HL-60 (cell line): Measurements from ENCODE around the gene ABHD3.

Experiments used
- DNase-seq, 2 experiments: peaks; one replicate each; pipeline ENCODE4 v3.0.0-alpha.2; 2010 to 2020; ENCODE audit warnings: low read depth in 1 of 2, low spot score in 1 of 2
- H3K27ac ChIP-seq: fragments of 250-450 bp; sonication (Bioruptor Pico); replicated peaks from 2 replicates; pipeline ENCODE4 v1.5.1; 2020; ENCODE audit warnings: mild to moderate bottlenecking, moderate library complexity
- H3K27me3 ChIP-seq: fragments of 250-450 bp; sonication (Bioruptor Pico); 2 replicates; pipeline ENCODE4 v1.5.1; 2021; ENCODE audit warnings: mild to moderate bottlenecking, moderate library complexity; ENCODE audit not compliant: insufficient read depth, poor library complexity, severe bottlenecking
- H3K4me3 ChIP-seq: replicated peaks from 2 replicates; pipeline ENCODE4 v1.5.1; 2011; ENCODE audit warnings: mild to moderate bottlenecking, control low read depth, low read length; ENCODE audit not compliant: insufficient read depth
- GABPA ChIP-seq: IDR thresholded peaks from 2 replicates; pipeline ENCODE4 v1.6.1; 2012; ENCODE audit warnings: low read depth
- POLR2AphosphoS5 ChIP-seq: IDR thresholded peaks from 2 replicates; pipeline ENCODE4 v1.6.1; 2012; ENCODE audit warnings: low read depth
- SPI1 ChIP-seq: IDR thresholded peaks from 2 replicates; pipeline ENCODE4 v1.6.1; 2012; ENCODE audit warnings: low read depth, mild to moderate bottlenecking, borderline replicate concordance
- TF ChIP-seq, protein P1 (sequence below): IDR thresholded peaks from 2 replicates; pipeline ENCODE4 v1.6.1; 2012; ENCODE audit warnings: low read depth; ENCODE audit not compliant: insufficient replicate concordance
- TF ChIP-seq, protein P2 (sequence below): IDR thresholded peaks from one replicate; pipeline ENCODE4 v1.5.1; 2011; ENCODE audit warnings: low read length, control low read depth, inconsistent platforms; ENCODE audit not compliant: insufficient read depth

Gene ABHD3

GRCh38 chr18:21663578-21663977, 41.0 kb downstream of the ABHD3 start:
- Histone ChIP-seq H3K27me3 (no peaks in the 10 kb centered on the region), H3K27ac (no peak overlapping the region), H3K4me3 (no peak overlapping the region)
- DNase-seq = no peak
- no peak for TF ChIP-seq POLR2AphosphoS5
- no peak for TF ChIP-seq SPI1
- TF ChIP-seq, protein P1, sequence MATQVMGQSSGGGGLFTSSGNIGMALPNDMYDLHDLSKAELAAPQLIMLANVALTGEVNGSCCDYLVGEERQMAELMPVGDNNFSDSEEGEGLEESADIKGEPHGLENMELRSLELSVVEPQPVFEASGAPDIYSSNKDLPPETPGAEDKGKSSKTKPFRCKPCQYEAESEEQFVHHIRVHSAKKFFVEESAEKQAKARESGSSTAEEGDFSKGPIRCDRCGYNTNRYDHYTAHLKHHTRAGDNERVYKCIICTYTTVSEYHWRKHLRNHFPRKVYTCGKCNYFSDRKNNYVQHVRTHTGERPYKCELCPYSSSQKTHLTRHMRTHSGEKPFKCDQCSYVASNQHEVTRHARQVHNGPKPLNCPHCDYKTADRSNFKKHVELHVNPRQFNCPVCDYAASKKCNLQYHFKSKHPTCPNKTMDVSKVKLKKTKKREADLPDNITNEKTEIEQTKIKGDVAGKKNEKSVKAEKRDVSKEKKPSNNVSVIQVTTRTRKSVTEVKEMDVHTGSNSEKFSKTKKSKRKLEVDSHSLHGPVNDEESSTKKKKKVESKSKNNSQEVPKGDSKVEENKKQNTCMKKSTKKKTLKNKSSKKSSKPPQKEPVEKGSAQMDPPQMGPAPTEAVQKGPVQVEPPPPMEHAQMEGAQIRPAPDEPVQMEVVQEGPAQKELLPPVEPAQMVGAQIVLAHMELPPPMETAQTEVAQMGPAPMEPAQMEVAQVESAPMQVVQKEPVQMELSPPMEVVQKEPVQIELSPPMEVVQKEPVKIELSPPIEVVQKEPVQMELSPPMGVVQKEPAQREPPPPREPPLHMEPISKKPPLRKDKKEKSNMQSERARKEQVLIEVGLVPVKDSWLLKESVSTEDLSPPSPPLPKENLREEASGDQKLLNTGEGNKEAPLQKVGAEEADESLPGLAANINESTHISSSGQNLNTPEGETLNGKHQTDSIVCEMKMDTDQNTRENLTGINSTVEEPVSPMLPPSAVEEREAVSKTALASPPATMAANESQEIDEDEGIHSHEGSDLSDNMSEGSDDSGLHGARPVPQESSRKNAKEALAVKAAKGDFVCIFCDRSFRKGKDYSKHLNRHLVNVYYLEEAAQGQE = no peak
- no peak for TF ChIP-seq GABPA
- TF ChIP-seq, protein P2, sequence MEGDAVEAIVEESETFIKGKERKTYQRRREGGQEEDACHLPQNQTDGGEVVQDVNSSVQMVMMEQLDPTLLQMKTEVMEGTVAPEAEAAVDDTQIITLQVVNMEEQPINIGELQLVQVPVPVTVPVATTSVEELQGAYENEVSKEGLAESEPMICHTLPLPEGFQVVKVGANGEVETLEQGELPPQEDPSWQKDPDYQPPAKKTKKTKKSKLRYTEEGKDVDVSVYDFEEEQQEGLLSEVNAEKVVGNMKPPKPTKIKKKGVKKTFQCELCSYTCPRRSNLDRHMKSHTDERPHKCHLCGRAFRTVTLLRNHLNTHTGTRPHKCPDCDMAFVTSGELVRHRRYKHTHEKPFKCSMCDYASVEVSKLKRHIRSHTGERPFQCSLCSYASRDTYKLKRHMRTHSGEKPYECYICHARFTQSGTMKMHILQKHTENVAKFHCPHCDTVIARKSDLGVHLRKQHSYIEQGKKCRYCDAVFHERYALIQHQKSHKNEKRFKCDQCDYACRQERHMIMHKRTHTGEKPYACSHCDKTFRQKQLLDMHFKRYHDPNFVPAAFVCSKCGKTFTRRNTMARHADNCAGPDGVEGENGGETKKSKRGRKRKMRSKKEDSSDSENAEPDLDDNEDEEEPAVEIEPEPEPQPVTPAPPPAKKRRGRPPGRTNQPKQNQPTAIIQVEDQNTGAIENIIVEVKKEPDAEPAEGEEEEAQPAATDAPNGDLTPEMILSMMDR = no peak

DNA sequence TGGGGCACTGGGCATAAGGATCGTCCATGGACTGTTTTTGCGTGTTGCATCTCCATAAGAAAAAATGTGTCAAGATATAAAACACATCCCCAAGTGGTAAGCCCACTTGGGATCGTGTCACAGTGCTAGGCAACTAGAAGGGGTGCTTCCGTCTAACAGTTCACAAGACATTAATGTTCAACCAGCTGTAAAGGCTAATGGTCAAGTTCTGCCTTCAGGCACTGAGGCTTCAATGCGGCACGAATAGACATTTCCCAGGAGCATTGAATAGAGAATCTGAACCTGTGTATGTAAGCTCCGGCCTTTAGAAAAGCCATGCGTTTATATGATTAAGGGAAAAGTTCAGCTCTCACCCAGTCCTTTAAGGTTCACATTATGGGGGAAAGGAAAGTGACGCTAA, 42.0 kb downstream of the ABHD3 start:
- H3K27me3 ChIP-seq = no peaks in the 10 kb centered on the region
- no peak overlapping the region for H3K27ac ChIP-seq
- H3K4me3 ChIP-seq = no peak overlapping the region
- TF ChIP-seq POLR2AphosphoS5 (no peak), SPI1 (no peak), GABPA (no peak)
- TF ChIP-seq, protein P2 = no peak
- TF ChIP-seq, protein P1 = no peak
- DNase-seq = no peak

DNA sequence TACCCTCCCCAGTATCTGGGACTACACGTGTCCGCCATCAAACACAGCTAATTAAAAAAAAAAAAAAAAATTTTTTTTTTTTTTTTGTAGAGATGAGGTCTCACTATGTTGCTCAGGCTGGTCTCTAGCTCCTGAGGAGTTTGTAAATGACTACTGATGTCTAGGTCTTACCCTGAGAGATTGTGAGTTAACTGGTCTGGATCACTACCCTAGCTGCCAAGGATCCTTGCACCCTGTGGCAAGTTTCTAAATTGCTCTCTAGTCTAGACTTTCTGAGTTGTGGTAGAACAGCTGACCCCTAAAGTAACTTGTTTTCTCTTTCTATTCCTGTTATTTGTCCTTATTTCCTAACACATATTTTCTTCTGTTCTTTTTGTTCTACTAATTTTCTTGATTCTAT, 44.5 kb downstream of the ABHD3 start:
- no peaks in the 10 kb centered on the region for H3K27me3 ChIP-seq
- no peak overlapping the region for H3K4me3 ChIP-seq
- TF ChIP-seq SPI1 = no peak
- TF ChIP-seq GABPA = no peak
- TF ChIP-seq, protein P2 = no peak
- TF ChIP-seq POLR2AphosphoS5 = no peak
- TF ChIP-seq, protein P1 = no peak
- no peak overlapping the region for H3K27ac ChIP-seq
- DNase-seq = no peak
